Mucosa of rectum (tissue), 2 donors: ENCODE measurements around the gene NTPCR.

ENCODE experiments used
- H3K27ac ChIP-seq, 2 donors: one replicate each; pipeline ENCODE4 v1.7.0; 2013; ENCODE audit warnings: inconsistent platforms in 2 of 2, low read depth in 2 of 2, low read length in 2 of 2
- H3K27me3 ChIP-seq, 2 donors: one replicate each; pipeline ENCODE4 v1.7.0; 2013; ENCODE audit warnings: low read length in 2 of 2; ENCODE audit not compliant: control insufficient read depth in 2 of 2, insufficient read depth in 2 of 2
- H3K36me3 ChIP-seq, 2 donors: one replicate each; pipeline ENCODE4 v1.7.0; 2013; ENCODE audit warnings: low read length in 2 of 2; ENCODE audit not compliant: control insufficient read depth in 2 of 2, insufficient read depth in 2 of 2
- H3K4me1 ChIP-seq, 2 donors: one replicate each; pipeline ENCODE4 v1.7.0; 2013; ENCODE audit warnings: low read length in 2 of 2, mild to moderate bottlenecking in 1 of 2; ENCODE audit not compliant: control insufficient read depth in 2 of 2, insufficient read depth in 2 of 2
- H3K4me3 ChIP-seq, 2 donors: one replicate each; pipeline ENCODE4 v1.7.0; 2013; ENCODE audit warnings: low read length in 2 of 2
- H3K9ac ChIP-seq, 2 donors: one replicate each; pipeline ENCODE4 v1.7.0; 2013; ENCODE audit warnings: low read length in 2 of 2, low read depth in 1 of 2, mild to moderate bottlenecking in 1 of 2
- H3K9me3 ChIP-seq, 2 donors: one replicate each; pipeline ENCODE4 v1.7.0; 2013; ENCODE audit warnings: low read length in 2 of 2; ENCODE audit not compliant: control insufficient read depth in 2 of 2
- donor health status: healthy.
- donor health status: Normal muscosa, but diverticular disease.

The NTPCR gene

DNA sequence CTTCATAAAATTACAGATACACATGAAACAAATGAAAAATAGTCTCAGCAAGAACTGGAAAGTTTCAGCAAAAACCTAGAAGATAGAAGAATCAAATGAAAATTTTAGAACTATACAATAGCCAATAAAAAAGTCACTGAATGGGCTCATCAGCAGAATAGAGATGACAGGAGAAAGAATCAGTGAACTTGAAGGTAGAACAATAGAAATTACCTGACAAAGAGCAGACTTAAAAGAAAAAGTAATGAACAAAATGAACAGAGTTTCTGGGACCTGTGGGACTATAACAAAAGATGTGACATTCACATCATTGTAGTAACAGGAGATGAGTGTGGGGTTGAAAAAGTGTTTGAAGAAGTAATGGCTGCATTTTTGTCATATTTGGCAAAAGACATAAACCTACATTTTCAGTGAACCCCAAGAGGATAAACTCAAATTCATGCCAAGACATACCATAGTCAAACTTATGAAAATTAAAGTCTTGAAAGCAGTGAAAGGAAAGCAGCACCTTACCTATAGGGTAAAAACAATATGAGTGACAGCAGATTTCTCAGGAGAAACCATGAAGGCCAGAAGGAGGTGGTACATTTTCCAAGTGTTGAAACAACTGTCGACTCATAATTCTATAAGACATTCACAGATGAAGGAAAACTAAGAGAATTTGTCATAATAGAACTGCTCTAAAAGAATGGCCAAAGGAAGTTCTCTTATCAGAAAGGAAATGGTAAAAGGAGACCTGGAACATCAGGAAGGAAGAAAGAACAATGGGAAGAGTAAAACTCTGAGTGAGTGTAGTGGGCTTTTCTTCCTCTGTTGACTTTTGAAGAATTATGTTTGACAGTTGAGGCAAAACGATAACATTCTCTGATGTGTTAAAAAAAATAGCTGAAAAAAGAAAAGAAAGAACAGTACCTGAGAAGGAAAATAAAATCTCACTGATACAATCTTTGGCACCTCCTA is 23.5 kb downstream of the NTPCR start:
- peaks cover 3 to 15% of the 10 kb centered on the region in 2 donors for H3K9me3 ChIP-seq
- H3K36me3 ChIP-seq: peaks cover 46 to 71% of the 10 kb centered on the region in 2 donors
- H3K4me1 ChIP-seq: no peaks in the 10 kb centered on the region
- no peak overlapping the region for H3K9ac ChIP-seq
- no peak overlapping the region for H3K27ac ChIP-seq
- H3K27me3 ChIP-seq: no peaks in the 10 kb centered on the region
- no peak overlapping the region for H3K4me3 ChIP-seq

DNA sequence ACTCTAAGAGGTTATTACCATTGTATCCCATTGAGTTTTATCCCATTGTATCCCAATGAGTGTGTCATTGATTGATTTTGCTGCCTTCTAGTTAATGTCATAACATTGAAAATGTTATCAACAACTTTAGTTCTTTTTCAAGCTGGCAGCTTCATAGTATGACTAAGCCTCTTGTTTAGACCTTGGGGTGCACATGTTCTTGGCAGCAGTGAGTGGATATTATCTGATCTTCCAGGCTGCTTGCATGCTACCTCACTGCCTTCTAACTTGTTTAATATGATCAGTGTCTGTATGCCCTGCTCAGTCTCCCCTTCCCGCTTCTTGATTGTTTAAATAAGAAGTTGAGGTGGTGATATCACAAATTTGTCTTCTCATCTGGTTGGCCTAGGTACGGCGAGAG is 24.6 kb downstream of the NTPCR start:
- H3K27ac ChIP-seq: no peak overlapping the region
- no peak overlapping the region for H3K4me3 ChIP-seq
- no peaks in the 10 kb centered on the region for H3K27me3 ChIP-seq
- H3K4me1 ChIP-seq: no peaks in the 10 kb centered on the region
- peaks cover 46 to 66% of the 10 kb centered on the region in 2 donors for H3K36me3 ChIP-seq
- peaks cover 3 to 15% of the 10 kb centered on the region in 2 donors for H3K9me3 ChIP-seq
- H3K9ac ChIP-seq: no peak overlapping the region

DNA sequence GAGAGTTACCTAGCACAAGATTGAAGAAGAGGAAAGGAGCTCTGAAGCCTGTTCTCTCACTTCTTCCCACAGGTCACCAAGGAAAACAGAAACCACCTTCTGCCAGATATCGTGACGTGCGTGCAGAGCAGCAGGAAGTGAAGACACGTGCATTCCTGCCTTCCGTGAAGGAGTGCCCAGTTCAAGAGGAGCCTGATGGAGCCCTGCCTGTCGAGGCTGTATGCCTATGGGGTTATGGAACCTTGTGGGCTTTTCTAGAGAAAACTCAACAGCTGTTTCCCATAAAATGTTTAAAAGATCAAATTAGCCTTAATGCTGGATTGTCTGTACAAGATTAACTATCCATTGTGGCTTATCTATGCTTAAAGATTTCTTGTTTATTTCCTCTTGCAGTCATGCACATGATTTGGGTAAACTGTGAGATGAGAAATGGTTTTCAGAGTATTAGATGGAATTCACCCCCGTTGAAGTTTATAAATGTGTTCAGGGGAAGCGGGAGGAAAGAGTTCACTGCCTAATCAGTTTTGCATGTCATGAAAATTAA is 27.8 kb downstream of the NTPCR start:
- H3K9me3 ChIP-seq: peaks cover 3 to 10% of the 10 kb centered on the region in 2 donors
- no peak overlapping the region for H3K27ac ChIP-seq
- H3K36me3 ChIP-seq: peaks cover 23 to 38% of the 10 kb centered on the region in 2 donors

DNA sequence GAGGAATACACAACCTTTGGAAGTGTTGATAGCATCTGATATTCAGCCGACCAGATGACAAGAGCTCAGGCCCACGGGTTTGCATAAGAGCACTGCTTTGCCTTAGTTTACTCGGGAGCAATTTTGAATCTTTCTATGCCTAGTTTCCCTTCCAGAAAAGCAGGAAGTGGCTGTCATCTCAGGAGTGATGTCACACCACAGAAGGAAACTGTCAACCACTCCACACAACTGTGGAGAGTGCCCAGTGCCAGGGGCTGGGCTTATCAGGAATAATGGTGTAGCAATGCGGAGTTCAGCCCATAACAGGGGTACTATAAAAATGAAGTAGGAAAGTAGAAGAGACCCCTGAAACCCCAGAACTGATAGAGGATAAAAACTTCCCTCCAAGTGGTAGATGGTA is 28.4 kb downstream of the NTPCR start:
- Histone ChIP-seq H3K4me3 (no peak overlapping the region), H3K27ac (no peak overlapping the region), H3K9ac (no peak overlapping the region), H3K9me3 (peaks cover 3 to 5% of the 10 kb centered on the region in 2 donors), H3K4me1 (no peaks in the 10 kb centered on the region), H3K36me3 (peaks cover 16 to 32% of the 10 kb centered on the region in 2 donors), H3K27me3 (no peaks in the 10 kb centered on the region)

More for the DNA sequence above, 27.8 kb downstream of the NTPCR start:
- no peaks in the 10 kb centered on the region for H3K27me3 ChIP-seq
- H3K4me3 ChIP-seq: no peak overlapping the region
- no peak overlapping the region for H3K9ac ChIP-seq
- no peaks in the 10 kb centered on the region for H3K4me1 ChIP-seq

DNA sequence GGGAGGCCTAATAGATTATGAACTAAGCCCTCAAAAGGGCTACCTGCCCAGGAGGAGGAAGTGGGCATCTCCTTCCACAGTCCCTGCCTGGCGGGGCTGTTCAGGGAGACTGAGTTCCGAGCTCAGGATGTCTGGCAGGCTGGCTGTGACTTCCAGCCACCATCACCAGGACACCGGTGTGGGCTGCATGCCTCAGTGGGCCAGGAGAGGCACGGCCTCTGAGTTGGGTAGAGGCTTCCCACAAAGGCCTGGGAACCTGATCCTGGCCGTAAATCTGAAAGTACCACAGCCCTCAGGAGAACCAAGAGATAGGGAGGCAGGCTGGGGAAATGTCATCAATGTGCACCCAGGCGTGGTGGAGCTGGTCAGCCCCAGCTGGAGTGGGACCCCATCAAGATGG is 29.1 kb downstream of the NTPCR start:
- H3K36me3 ChIP-seq: peaks cover 9 to 27% of the 10 kb centered on the region in 2 donors
- peaks cover 3 to 5% of the 10 kb centered on the region in 2 donors for H3K4me1 ChIP-seq
- no peaks in the 10 kb centered on the region for H3K27me3 ChIP-seq
- no peak overlapping the region for H3K9ac ChIP-seq
- H3K27ac ChIP-seq: no peak overlapping the region
- H3K4me3 ChIP-seq: no peak overlapping the region
- H3K9me3 ChIP-seq: no peaks in the 10 kb centered on the region

DNA sequence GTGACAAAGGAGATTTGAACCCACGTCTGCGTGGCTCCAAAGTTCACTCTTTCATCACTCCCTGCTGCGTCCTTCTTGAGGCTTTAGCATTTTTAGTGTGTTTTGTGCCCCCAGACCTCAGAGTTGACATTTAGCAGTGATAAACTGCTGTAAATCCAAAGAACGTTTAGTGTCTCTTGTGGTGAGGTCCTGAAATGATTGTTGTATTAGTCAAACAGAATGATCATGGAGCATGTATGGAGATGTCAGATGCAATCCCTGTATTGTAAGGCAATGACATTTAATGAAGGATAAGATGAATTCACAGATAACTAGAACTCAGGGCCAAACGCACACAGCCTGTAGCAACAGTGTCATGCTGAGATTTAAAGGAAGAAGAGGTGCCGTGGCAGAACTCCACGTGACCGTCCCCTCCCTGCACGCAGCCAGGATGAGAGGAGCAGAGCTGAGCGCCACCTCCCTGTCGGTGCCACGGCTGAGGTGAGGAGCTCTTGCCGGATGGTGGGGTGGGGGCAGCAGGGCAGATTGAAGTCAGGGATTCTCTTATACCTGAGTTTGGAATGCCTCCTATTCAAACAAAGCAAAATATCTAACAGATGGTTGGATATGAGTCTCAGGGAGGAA is 30.1 kb downstream of the NTPCR start:
- Histone ChIP-seq H3K9ac (no peak overlapping the region), H3K36me3 (peaks cover 8 to 25% of the 10 kb centered on the region in 2 donors), H3K4me1 (peaks cover 4 to 13% of the 10 kb centered on the region in 2 donors), H3K27me3 (no peaks in the 10 kb centered on the region), H3K27ac (no peak overlapping the region), H3K9me3 (no peaks in the 10 kb centered on the region), H3K4me3 (no peak overlapping the region)

DNA sequence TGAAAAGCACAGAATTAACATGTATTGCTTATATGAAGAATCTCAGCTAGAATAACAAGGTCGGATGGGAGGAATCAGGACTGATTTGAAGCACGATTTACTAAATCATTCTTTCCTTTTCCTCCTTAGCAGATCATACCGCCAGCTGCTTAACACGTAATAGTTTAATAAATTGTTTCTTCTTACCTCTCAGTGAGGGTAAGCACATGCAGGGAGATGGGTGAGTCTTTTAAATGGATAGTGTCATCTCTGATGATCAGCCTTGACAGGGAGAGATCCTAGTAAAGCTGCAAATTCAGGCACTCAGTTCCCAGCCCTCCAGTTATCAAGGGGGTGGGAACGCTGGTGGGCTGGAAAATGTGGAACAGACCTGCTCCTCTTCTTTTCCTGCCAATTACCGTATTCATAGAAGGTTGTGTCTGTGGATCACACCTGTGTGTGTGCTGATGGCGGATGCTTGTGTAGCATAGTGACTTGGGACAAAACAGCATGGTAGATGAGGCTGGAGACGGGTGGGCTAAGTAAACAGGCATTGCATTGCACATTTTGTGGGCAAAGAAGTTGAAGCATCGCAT is 30.7 kb downstream of the NTPCR start:
- H3K4me3 ChIP-seq: no peak overlapping the region
- H3K36me3 ChIP-seq: peaks cover 8 to 24% of the 10 kb centered on the region in 2 donors
- no peak overlapping the region for H3K27ac ChIP-seq
- no peaks in the 10 kb centered on the region for H3K27me3 ChIP-seq
- peaks cover 7 to 13% of the 10 kb centered on the region in 2 donors for H3K4me1 ChIP-seq
- no peak overlapping the region for H3K9ac ChIP-seq
- no peaks in the 10 kb centered on the region for H3K9me3 ChIP-seq

DNA sequence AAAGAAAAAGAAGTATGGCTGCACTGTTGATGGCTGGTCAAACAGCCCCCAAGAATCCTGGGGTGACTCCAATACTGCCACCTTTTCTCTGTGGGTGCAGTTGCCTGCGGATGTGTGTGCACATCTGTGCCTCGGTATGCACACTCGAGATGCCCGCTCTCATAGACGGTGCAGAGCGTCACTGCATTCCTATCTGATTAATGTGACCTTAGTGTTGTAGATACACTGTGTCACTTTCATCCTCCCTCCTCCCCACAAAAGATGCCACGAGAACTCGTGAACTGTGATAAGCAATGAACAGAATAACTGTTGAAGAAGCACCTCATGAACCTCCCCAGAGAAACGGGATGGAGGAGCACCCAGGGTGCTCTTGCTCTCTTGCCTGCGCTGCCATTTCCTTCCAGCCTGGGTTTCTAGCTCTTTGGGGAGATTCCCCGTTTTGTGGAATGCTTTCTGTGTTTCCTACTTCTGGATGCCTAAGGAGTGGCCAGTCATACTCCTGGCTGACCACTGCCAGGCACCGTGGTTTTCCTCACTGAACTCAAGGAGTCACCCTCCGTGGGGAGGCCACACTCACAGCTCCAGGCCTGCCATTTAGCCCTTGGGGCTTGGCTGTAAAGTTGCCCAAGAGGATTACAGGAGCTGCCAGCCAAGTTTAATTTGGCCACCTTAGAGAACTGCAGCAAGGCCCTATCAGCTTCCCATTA is 32.0 kb downstream of the NTPCR start:
- H3K4me1 ChIP-seq: peaks cover 7 to 13% of the 10 kb centered on the region in 2 donors
- no peaks in the 10 kb centered on the region for H3K9me3 ChIP-seq
- H3K4me3 ChIP-seq: no peak overlapping the region
- H3K27me3 ChIP-seq: no peaks in the 10 kb centered on the region
- no peak overlapping the region for H3K9ac ChIP-seq
- H3K36me3 ChIP-seq: peaks cover 2 to 11% of the 10 kb centered on the region in 2 donors
- H3K27ac ChIP-seq: no peak overlapping the region

DNA sequence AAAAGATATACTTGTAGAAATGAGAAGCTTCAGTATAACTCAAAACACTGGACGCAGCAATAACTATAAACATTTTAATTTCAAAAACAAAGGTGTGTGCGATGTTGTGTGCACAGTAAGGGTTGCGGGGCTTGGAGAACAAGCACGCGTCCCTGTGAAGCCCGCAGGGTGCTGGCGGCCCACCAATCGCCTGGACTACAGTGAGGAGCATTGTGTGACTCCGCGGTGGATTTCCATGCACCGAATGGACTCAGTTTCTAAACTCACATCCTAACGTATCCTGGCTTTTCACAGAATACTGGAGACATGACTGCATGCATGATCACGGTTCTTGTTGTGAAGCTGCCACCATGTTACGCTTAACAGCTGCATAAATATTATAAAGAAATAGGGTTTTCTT is 33.0 kb downstream of the NTPCR start:
- H3K27me3 ChIP-seq: no peaks in the 10 kb centered on the region
- H3K9ac ChIP-seq: no peak overlapping the region

More for the DNA sequence above, 33.0 kb downstream of the NTPCR start:
- Histone ChIP-seq H3K4me1 (peaks cover 7 to 13% of the 10 kb centered on the region in 2 donors), H3K27ac (no peak overlapping the region), H3K36me3 (peaks cover 2 to 4% of the 10 kb centered on the region in 2 donors), H3K9me3 (no peaks in the 10 kb centered on the region), H3K4me3 (no peak overlapping the region)
